Renal cortex interstitium (tissue), 11 donors: Measurements from ENCODE around the gene GRIA4. TPM values are rescaled to one million over a fixed set of nuclear protein-coding genes. Genes with fewer than 3 reads are reported as not detected.
"Not testable (repeated sequence)": the region's sequence is repeated elsewhere in the genome, so short reads cannot be mapped to it uniquely, and the experiment has no call there.

Source experiments
- DNase-seq, 11 donors: peaks; one replicate each; pipeline ENCODE4 v3.0.0-alpha.2; 2013; ENCODE audit warnings: low read depth in 9 of 11, low spot score in 4 of 11; ENCODE audit errors: extremely low read depth in 1 of 11
- polyA plus RNA-seq, 3 donors: library from polyadenylated mRNA; unstranded; fragments of 120-200 nt; gene quantifications; one replicate each; pipeline ENCODE4 v1.2.1, GENCODE V29; 2013; ENCODE audit not compliant: insufficient read length in 3 of 3

The GRIA4 gene
- polyA plus RNA-seq, 3 donors, result 0.38 to 1.0 (median 0.95) TPM

DNA sequence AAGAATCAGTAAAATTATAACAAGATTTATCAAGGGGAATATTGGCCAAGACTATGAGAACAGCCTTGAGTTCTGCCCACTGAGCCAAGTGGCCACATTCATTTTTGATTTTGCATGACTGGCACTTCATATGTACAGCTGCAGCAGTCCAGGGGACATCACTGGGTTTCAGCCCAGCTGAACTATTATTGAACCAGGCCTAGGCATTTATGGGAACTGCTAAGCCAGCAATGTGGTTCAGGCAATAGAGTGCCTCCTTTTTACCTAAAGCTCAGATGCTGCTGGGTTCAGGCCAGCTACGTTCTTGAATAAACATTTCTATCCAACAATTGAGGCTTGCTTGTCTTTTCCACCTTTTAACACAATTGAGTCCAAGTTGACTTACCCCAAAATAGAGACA is 215.3 kb downstream of the GRIA4 start:
- no peak for DNase-seq

DNA sequence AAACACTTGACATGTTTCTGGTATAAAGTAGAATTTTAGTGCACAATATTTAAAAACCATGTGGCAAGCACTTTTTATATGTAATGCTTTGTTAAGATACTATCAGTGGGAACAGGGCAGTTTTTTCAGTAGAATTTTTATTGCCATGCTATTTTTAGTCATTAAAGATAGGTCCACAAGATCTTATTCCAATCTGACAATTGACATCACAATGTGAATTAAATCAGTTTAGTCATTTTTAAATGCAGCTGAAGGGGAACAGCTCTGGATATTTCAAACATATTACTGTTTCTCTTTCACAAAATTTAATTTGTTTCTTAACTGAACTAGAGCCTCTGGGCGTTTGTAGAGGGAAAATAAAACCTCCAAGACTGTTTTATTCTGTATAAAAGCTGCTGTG is 218.0 kb downstream of the GRIA4 start:
- no peak for DNase-seq

DNA sequence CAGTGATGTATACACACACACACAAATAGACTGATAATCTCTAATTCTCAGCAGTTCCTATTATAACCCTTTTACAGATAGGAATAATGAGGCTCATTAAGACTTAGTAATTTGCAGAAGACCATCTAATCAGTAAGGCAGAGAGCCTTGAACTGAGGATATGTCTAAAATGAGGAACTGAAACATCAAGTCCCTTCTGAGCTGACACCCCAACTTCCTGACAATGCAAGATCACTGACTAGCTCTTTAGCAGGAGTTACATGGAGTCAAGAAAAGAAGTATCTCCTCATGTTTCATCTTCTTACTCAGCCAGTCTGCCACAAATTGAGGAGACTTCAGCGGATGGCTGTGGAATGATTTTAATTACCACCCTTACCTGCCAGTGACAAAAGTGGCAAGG is 219.2 kb downstream of the GRIA4 start:
- DNase-seq, result no peak

DNA sequence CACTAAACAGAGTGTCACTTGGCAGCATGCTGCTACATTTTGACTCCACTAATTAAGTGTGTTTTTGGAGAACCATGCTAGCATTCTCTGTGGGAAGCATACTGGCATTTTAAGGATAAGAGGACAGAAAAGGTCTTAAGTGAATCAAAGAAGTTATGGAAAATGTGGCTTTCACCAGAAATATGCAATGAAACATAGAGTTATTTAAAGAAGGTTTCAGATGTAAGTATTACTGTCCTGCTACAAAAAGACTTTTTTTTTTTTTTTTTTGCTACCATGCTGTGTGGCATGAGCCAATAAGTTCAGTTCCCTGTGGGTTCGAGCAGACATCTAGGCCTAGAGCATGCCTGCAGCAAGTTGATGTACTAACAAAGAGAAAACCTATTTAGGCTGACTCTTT is 224.6 kb downstream of the GRIA4 start:
- no peak for DNase-seq

DNA sequence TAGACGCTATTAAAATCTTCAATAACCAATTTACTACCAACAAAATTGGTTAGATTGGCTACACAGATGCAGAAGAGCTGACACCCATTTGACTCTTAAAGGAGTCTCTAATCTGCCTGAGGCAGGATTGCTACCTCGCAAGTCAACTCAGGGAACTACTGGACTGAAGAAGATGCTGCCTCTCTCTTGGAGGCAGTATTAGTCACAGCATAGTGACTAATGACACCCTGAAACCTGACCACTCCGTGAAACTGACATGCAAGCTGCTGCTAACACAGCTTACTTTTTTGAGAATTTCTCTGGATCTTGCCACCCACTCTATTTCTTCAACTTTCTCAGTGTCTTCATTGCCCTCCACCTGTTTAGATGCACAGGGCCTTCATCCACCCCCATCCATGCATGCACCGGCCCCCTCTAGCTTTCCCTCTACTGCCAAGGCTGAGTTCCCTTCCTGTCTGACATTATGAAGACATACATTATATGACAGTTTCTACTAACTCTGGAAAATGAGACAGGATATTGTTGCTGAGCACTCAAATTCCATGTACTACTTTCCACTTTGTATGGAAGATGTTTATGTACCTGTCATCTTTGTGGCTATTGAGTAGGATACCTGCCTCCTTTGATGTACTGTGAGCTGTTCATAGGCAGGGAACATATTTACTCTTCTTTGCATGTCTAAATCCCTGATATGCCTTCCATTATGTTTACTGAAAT is 229.0 kb downstream of the GRIA4 start:
- peak in 2 of 11 donors; percentile 4 to 24 for DNase-seq

DNA sequence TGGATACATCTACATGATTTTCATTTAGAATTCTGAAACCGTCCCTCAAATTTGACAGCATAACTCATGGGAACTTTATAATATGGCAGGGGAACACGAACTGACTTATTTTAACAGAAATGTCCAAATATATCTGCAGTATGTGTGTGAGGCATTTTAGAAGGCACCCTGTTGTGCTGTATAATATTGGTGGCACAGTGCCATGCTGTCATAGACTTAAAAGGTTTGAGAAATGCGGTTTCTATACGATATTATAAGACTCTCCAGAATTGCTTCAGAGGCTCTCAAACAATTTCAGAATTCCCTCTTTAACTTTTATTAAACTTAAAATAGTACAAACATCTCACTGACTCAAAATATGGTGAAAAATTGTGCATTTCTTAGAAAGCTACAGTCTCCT is 230.5 kb downstream of the GRIA4 start:
- no peak for DNase-seq

DNA sequence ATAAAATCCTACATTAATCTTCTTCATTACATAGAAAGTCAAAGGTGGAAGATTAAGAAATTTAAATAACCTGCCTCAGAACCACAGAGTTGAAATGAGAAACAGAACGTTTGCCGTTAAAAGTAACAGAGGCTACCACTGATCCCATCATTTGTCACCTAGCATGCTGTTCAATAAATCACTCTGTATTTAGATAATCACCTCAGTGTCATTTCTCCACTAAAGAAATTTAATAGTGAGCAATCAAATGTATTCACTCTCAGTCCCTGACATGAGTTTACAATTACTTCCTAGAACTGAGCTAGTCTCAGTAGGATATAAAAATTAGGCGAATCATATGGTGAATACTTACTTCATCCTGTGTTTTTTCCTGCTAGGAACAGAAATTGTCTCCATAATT is 242.5 kb downstream of the GRIA4 start:
- DNase-seq, result no peak

DNA sequence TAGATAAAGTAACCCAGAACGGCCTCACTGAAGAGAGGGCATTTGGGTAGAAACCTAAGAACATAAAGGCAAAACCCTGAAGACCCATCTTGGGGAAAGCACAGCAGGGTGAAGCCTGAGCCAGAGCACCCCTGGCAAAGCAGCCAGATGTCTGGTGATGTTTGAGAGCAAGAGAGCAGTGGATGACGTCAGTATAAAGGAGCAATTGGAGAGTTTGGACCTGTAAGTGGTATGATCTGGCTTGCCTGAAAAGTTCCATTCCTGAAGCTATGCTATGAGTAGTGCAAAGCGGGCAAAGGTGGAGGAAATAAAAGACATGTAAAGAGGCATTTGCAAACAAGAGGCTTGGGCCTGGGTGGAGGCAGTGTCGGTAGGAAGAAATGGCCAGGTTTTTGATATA is 244.4 kb downstream of the GRIA4 start:
- no peak for DNase-seq

DNA sequence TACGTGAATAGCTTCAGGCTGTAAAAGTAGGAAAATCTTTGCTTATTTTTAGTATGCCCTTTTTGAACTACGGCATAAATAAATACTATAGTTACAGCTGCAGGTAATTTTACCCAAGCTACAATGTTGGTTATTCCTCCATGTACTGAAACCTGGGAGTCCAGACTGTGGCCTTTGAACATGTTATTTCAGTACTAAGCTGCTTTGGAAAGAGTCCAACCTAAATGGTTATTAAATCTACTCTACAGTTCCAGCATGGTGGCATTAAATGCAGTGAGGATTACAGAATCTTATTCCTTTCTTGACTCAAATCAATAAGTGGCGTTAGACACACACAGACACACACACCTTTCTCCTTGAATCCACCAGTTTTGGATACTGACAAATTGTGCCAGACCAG is 247.1 kb downstream of the GRIA4 start:
- no peak for DNase-seq

DNA sequence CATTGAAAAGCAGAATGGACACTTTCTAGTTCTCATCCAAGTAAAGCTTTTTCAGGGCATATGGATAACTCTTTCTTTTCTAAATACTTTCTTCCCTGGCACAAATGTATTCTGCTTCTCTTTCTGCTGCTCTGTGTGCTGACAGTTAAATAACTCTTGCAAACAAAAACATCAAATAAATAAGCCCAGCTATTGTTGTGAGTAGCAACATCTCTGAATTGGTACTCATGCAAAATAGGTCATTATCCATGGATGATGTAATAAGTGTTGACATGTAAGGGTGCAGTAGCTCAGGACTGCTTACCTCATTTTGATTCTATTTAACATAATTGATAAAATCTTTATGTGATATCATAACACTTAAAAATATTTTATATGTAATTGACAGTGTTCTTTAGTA is 247.9 kb downstream of the GRIA4 start:
- no peak for DNase-seq

DNA sequence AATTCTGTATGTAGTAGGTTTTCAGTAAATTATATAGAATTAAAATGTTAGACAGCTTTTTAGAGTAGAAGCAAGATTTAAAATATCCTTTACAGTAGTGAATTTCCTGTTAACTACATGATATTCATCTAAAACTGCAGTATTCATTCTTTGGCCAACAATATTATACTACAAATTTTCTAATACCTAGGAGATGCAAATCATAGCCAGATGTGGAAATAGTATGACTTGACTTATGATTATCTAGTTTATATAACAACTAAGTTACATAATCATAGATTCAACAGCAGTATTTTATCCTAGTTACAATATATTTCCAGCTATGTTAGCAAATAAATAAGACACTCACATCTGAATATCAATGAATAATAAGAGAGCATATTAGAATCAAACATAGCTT is 249.0 kb downstream of the GRIA4 start:
- DNase-seq, result no peak

DNA sequence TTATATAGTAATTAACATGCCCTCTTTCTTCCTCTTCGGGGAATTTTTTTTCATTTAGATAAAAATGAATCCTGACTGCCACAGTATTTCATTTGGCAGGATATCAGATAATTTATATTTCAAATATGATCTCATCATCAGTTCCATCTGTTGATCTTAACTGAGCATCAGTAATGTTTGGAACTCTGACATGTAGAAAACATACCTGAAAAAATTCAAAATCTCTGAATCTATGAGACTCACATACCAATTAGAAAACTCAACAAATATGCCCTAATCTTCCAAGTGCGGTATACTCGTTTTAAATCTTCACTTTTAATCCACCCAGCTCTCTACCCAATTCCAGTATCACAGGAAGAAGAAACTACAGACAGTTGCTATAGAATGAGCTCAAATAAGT is 250.2 kb downstream of the GRIA4 start:
- no peak for DNase-seq

DNA sequence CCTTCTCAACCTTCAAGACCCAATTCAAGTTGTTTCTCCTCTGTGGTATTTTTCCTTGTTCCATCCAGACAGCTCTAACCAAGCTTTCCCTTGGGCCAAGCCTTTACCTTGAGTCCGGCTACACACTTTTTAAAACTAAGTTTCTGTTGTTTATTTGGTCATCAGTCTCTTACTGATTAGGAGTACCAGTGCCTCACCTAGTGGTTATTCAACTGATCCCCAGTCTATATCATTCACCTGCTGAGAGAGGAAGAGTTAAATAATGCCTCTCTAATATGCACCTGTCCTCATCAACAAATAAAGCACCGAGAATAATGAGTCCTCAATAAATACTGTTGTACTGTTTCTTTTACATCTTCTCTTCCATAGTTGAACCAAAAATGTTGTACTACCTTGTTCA is 251.4 kb downstream of the GRIA4 start:
- DNase-seq, result no peak

DNA sequence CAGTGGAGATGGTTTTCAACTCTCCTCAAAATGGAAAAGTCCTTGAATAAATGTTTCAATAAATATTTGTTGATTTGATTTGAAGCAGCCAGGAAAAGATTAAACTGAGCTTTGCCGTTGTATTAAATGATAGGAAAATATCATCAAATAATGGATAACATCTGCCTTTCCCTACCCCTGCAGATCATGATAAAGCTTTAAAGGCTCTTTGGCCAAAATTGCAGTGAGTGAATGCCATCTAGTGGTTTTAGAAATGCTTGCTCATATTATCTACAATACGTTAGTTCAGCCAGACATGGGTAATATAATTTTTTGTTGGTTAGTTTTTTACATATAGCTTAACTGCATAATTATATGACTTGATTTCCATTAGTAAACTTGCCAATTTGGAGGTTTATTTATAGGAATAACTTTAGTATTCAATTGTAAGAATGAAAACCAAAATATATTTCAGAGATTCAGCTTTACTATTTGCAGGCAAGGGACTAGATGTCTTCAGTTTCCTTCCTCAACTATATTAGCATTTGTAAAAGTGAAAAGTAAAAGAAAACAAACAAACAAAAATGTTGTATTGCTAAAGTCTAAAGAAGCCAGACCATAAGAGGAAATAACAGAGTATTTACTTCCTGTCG is 253.0 kb downstream of the GRIA4 start:
- DNase-seq, result peak in 10 of 11 donors; percentile 15 to 46 (median 20)

DNA sequence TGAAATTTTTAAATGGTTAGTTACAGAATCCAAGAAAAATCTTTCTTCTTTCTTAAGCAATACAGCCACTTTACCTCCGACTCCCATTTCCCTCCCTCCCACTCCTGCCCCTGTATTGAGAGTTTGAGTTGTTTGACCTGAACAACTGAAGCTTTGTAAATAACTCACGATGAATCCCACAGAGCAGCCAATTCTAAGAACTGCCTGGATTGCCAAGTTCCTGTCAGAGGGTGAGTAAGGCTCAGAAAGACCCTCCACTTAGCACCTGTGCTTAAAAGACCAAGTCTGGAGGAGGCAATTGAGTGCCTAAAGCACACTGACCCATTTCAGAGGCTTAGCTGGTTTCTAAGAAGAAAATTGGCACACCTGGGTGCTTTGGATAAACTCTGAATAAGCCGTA is 253.7 kb downstream of the GRIA4 start:
- no peak for DNase-seq

DNA sequence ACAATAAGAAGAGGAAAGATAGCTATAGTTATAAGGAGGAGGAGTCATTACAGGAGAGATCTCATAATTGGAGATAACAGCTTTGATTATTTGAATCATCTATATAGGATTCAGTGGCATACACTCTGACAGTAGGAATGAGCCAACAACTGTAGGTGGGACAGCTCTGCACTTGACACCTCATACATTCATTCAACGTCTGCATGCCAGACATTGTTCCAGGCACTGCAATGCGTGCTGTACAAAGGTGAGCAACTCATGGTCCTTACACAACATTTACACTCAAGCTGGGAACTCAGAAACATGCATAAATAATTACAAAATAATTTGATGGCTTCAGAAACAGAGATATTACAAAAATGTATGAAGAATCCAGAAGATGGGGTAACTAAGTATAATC is 257.9 kb downstream of the GRIA4 start:
- DNase-seq, result no peak

DNA sequence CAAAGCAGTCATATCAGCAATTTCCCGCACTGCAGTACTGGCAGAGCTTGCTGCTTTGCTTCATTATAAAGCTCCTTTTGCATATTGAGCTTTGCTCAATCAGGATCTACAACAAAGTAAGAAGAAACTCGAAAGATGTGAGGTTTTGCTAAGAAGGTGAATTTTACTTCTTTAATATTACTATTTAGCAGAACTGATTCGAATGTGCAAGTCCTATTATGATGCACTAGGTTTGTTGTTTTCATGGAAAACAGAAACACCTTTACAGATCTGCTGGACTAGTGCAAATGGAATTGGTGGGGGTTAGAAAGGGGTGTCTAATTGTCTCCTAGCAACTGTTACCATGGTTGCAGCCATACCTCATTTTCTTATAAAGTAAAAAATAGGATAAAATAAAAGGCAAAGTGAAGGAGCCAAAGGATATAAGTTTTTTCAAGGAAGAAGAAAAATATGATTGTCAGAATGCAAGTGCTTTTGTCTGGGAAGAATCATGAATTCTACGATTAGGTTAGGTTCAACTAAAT is 259.0 kb downstream of the GRIA4 start:
- no peak for DNase-seq

DNA sequence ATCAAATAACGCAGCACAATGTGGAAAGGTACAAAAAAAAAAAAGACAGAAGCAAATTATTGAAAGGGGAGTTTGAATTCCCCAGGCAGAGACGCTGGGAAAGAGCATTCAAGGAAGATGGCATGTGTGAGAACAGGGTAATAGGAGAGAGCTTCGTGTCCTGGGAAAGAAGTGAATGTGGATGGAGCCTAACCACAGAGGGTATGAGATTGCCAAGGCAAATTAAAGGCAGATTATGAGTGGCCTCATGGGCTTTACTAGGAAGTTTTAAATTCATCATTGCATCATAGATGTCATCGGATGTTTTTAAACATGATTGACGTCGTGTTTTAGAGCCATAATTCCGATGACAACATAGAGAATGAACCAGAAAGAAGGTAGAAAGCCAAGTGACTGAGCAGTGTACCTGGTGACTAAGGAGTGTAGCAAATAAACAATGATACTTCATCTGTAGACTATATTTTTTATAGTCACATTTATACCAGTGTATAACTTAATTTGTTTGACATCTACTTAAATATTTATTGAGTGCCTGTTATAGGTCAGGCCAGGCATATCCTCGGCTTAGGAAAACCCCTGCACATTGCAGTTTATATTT is 260.7 kb downstream of the GRIA4 start:
- DNase-seq, result no peak

DNA sequence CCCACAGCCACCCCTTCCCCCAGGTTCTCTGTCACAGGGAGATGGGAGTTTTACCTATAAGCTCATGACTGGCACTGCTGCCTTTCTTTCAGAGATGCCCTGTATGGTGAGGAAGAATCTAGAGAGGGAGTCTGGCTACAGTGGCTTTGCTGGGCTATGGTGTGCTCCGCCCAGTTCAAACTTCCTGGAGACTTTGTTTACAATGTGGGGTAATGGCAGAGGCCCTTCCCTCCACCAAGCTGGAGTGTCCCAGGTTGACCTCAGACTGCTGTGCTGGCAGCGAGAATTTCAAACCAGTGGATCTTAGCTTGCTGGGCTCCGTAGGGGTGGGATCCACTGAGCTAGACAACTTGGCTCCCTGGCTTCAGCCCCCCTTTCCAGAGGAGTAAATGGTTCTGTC is 268.6 kb downstream of the GRIA4 start:
- no peak for DNase-seq

DNA sequence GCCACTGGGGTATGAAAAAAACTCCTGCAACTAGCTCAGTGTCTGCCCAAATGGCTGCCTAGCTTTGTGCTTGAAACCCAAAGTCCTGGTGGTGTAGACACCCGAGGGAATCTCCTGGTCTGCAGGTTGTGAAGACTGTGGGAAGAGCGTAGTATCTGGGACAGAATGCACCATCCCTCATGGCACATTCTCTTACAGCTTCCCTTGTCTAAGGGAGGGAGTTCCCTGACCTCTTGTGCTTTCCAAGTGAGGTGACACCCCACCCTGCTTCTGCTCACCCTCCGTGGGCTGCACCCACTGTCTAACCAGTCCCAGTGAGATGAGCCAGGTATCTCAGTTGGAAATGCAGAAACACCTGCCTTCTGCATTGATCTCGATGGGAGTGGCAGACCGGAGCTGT is 269.1 kb downstream of the GRIA4 start:
- not testable (repeated sequence) for DNase-seq
